HUES64 (cell line): Measurements from ENCODE around the gene EZH2.
A peak's percentile ranks its signal among the peaks of the same experiment; 100 is the strongest.

ENCODE experiments used
- H3K27ac ChIP-seq: 2 replicates; pipeline ENCODE4 v1.7.0; 2013; ENCODE audit warnings: low read depth, low read length, inconsistent platforms
- H3K27me3 ChIP-seq: 2 replicates; pipeline ENCODE4 v1.6.1; 2013; ENCODE audit warnings: mild to moderate bottlenecking, low read length; ENCODE audit not compliant: insufficient read depth
- H3K36me3 ChIP-seq: 2 replicates; pipeline ENCODE4 v1.6.1; 2013; ENCODE audit warnings: mild to moderate bottlenecking, low read length; ENCODE audit not compliant: insufficient read depth
- H3K4me1 ChIP-seq: 2 replicates; pipeline ENCODE4 v1.6.1; 2013; ENCODE audit warnings: mild to moderate bottlenecking, low read length, moderate library complexity; ENCODE audit not compliant: insufficient read depth
- H3K4me3 ChIP-seq: 2 replicates; pipeline ENCODE4 v1.5.1; 2013; ENCODE audit warnings: mild to moderate bottlenecking, low read length, moderate library complexity
- H3K9ac ChIP-seq: 2 replicates; pipeline ENCODE4 v1.6.1; 2013; ENCODE audit warnings: mild to moderate bottlenecking, low read depth, low read length
- H3K9me3 ChIP-seq: 2 replicates; pipeline ENCODE4 v1.6.1; 2013; ENCODE audit warnings: low read depth, low read length; ENCODE audit not compliant: insufficient read depth
- WGBS: fragments of 150-250, 120-280 bp; methylation state at CpG from one replicate; pipeline ENCODE4 v1.1.7; 2013; ENCODE audit warnings: missing lambda C conversion rate; 5-methylcytosine and 5-hydroxymethylcytosine counted together

Gene EZH2

GRCh38 chr7:148825338-148825737 lies 58.8 kb downstream of the EZH2 start:
- Histone ChIP-seq H3K9me3 (no peaks in the 10 kb centered on the region), H3K27me3 (no peaks in the 10 kb centered on the region), H3K36me3 (peaks cover 70% of the 10 kb centered on the region), H3K4me1 (0 out of 2 replicates have a peak, but pooled peaks cover 5% of the 10 kb centered on the region), H3K9ac (no peak overlapping the region), H3K27ac (no peak overlapping the region), H3K4me3 (no peak overlapping the region)
- 96% methylated on average over 4 of the region's 5 CpGs for WGBS

- Histone ChIP-seq H3K36me3 (peaks cover 69% of the 10 kb centered on the region), H3K27ac (no peak overlapping the region), H3K4me1 (0 out of 2 replicates have a peak, but pooled peaks cover 6% of the 10 kb centered on the region), H3K4me3 (no peak overlapping the region), H3K27me3 (no peaks in the 10 kb centered on the region), H3K9me3 (no peaks in the 10 kb centered on the region), H3K9ac (no peak overlapping the region)
- WGBS, result 100% methylated on average over 1 of the region's 2 CpGs
These were observed 59.2 kb downstream of the EZH2 start for GRCh38 chr7:148824864-148825263.

GRCh38 chr7:148821422-148821821 lies 62.7 kb downstream of the EZH2 start:
- Histone ChIP-seq H3K9me3 (no peaks in the 10 kb centered on the region), H3K27ac (no peak overlapping the region), H3K4me1 (0 out of 2 replicates have a peak, but pooled peaks cover 6% of the 10 kb centered on the region), H3K36me3 (peaks cover 71% of the 10 kb centered on the region), H3K9ac (no peak overlapping the region), H3K4me3 (no peak overlapping the region), H3K27me3 (no peaks in the 10 kb centered on the region)
- 88% methylated on average over 2 of the region's 2 CpGs for WGBS

- 85% methylated on average over 6 of the region's 6 CpGs for WGBS
- H3K27me3 ChIP-seq, result no peaks in the 10 kb centered on the region
- no peak overlapping the region for H3K27ac ChIP-seq
- peaks cover 71% of the 10 kb centered on the region for H3K36me3 ChIP-seq
- H3K9ac ChIP-seq, result no peak overlapping the region
- 0 out of 2 replicates have a peak, but pooled peaks cover 6% of the 10 kb centered on the region for H3K4me1 ChIP-seq
- H3K4me3 ChIP-seq, result no peak overlapping the region
- no peaks in the 10 kb centered on the region for H3K9me3 ChIP-seq
These were observed 64.3 kb downstream of the EZH2 start for GRCh38 chr7:148819697-148820360.

GRCh38 chr7:148815612-148816011 lies 68.5 kb downstream of the EZH2 start:
- Histone ChIP-seq H3K4me1 (0 out of 2 replicates have a peak, but pooled peaks cover 3% of the 10 kb centered on the region), H3K27ac (no peak overlapping the region), H3K27me3 (no peaks in the 10 kb centered on the region), H3K9ac (no peak overlapping the region), H3K9me3 (no peaks in the 10 kb centered on the region), H3K36me3 (peaks cover 95% of the 10 kb centered on the region), H3K4me3 (no peak overlapping the region)
- WGBS, result 90% methylated on average over 3 of the region's 3 CpGs

GRCh38 chr7:148814922-148815559 lies 69.0 kb downstream of the EZH2 start:
- no peak overlapping the region for H3K27ac ChIP-seq
- H3K36me3 ChIP-seq, result peaks cover 98% of the 10 kb centered on the region
- WGBS, result 95% methylated on average over 10 of the region's 10 CpGs
- H3K9ac ChIP-seq, result no peak overlapping the region
- no peak overlapping the region for H3K4me3 ChIP-seq
- H3K9me3 ChIP-seq, result no peaks in the 10 kb centered on the region
- no peaks in the 10 kb centered on the region for H3K4me1 ChIP-seq
- H3K27me3 ChIP-seq, result no peaks in the 10 kb centered on the region

- no peaks in the 10 kb centered on the region for H3K9me3 ChIP-seq
- H3K4me3 ChIP-seq, result no peak overlapping the region
- H3K27ac ChIP-seq, result no peak overlapping the region
- 96% methylated on average over 9 of the region's 9 CpGs for WGBS
- no peak overlapping the region for H3K9ac ChIP-seq
- H3K4me1 ChIP-seq, result no peaks in the 10 kb centered on the region; the same call in 1 of the 2 replicates
- no peaks in the 10 kb centered on the region for H3K27me3 ChIP-seq
- H3K36me3 ChIP-seq, result peaks cover 98% of the 10 kb centered on the region
These were observed 70.2 kb downstream of the EZH2 start for GRCh38 chr7:148813890-148814289.

GRCh38 chr7:148811892-148812291 lies 72.2 kb downstream of the EZH2 start:
- Histone ChIP-seq H3K27me3 (no peaks in the 10 kb centered on the region), H3K4me3 (no peak overlapping the region), H3K27ac (no peak overlapping the region), H3K9ac (no peak overlapping the region), H3K36me3 (peaks cover 98% of the 10 kb centered on the region), H3K4me1 (no peaks in the 10 kb centered on the region; the same call in 1 of the 2 replicates), H3K9me3 (no peaks in the 10 kb centered on the region)
- WGBS, result 96% methylated on average over 4 of the region's 4 CpGs

GRCh38 chr7:148809856-148810255 lies 74.2 kb downstream of the EZH2 start:
- Histone ChIP-seq H3K27ac (peak overlapping the region; percentile 1; the same call in 1 of the 2 replicates), H3K4me3 (no peak overlapping the region), H3K36me3 (peaks cover 89% of the 10 kb centered on the region), H3K4me1 (no peaks in the 10 kb centered on the region; the same call in 1 of the 2 replicates), H3K9ac (no peak overlapping the region), H3K9me3 (no peaks in the 10 kb centered on the region), H3K27me3 (no peaks in the 10 kb centered on the region)
- 62% methylated on average over 4 of the region's 4 CpGs for WGBS

- no peak overlapping the region for H3K27ac ChIP-seq
- no peaks in the 10 kb centered on the region; the same call in 1 of the 2 replicates for H3K4me1 ChIP-seq
- H3K9me3 ChIP-seq, result no peaks in the 10 kb centered on the region
- H3K27me3 ChIP-seq, result no peaks in the 10 kb centered on the region
- WGBS, result 96% methylated on average over 4 of the region's 4 CpGs
- H3K4me3 ChIP-seq, result no peak overlapping the region
- H3K9ac ChIP-seq, result no peak overlapping the region
- H3K36me3 ChIP-seq, result peaks cover 65% of the 10 kb centered on the region
These were observed 76.7 kb downstream of the EZH2 start for GRCh38 chr7:148807436-148807835.

GRCh38 chr7:148806187-148806586 lies 77.9 kb downstream of the EZH2 start:
- Histone ChIP-seq H3K4me1 (no peaks in the 10 kb centered on the region; the same call in 1 of the 2 replicates), H3K4me3 (no peak overlapping the region), H3K36me3 (peaks cover 62% of the 10 kb centered on the region), H3K27ac (no peak overlapping the region), H3K27me3 (no peaks in the 10 kb centered on the region), H3K9me3 (no peaks in the 10 kb centered on the region), H3K9ac (no peak overlapping the region)
- 96% methylated on average over 7 of the region's 7 CpGs for WGBS
